LoVo (cell line): Measurements from ENCODE around the gene DSCAM.

Experiments used
- DNase-seq: peaks from one replicate; pipeline ENCODE4 v3.0.0-alpha.2; 2016; ENCODE audit warnings: low spot score

The DSCAM gene

GRCh38 chr21:40840401-40841125, 6.4 kb downstream of the DSCAM start:
- DNase-seq = no peak

- no peak for DNase-seq
These were observed 7.4 kb downstream of the DSCAM start for GRCh38 chr21:40839521-40839920.

- no peak for DNase-seq
These were observed 9.5 kb downstream of the DSCAM start for GRCh38 chr21:40837456-40837855.

GRCh38 chr21:40835184-40835694, 11.7 kb downstream of the DSCAM start:
- no peak for DNase-seq

GRCh38 chr21:40833184-40833583, 13.8 kb downstream of the DSCAM start:
- no peak for DNase-seq

- no peak for DNase-seq
These were observed 14.6 kb downstream of the DSCAM start for GRCh38 chr21:40832316-40832715.

- DNase-seq = no peak
These were observed 16.1 kb downstream of the DSCAM start for GRCh38 chr21:40830836-40831235.

- no peak for DNase-seq
These were observed 17.2 kb downstream of the DSCAM start for GRCh38 chr21:40829791-40830190.

- DNase-seq = no peak
These were observed 17.6 kb downstream of the DSCAM start for GRCh38 chr21:40829308-40829707.

- DNase-seq = no peak
These were observed 19.4 kb downstream of the DSCAM start for GRCh38 chr21:40827509-40827908.

- DNase-seq = no peak
These were observed 27.7 kb downstream of the DSCAM start for GRCh38 chr21:40819071-40819900.

GRCh38 chr21:40813918-40814317, 33.0 kb downstream of the DSCAM start:
- no peak for DNase-seq

GRCh38 chr21:40809673-40810197, 37.2 kb downstream of the DSCAM start:
- no peak for DNase-seq

GRCh38 chr21:40803101-40803500, 43.9 kb downstream of the DSCAM start:
- DNase-seq = no peak

GRCh38 chr21:40800126-40800525, 46.8 kb downstream of the DSCAM start:
- no peak for DNase-seq

GRCh38 chr21:40797891-40798290, 49.1 kb downstream of the DSCAM start:
- DNase-seq = no peak

- DNase-seq = no peak
These were observed 49.5 kb downstream of the DSCAM start for GRCh38 chr21:40797410-40797809.

GRCh38 chr21:40796464-40796863, 50.5 kb downstream of the DSCAM start:
- no peak for DNase-seq

- DNase-seq = no peak
These were observed 51.6 kb downstream of the DSCAM start for GRCh38 chr21:40795313-40795712.

- DNase-seq = no peak
These were observed 54.1 kb downstream of the DSCAM start for GRCh38 chr21:40792691-40793456.

GRCh38 chr21:40788635-40789034, 58.3 kb downstream of the DSCAM start:
- DNase-seq = no peak

- no peak for DNase-seq
These were observed 63.6 kb downstream of the DSCAM start for GRCh38 chr21:40783404-40783803.
